T-helper 2 cell treated with Interferon-gamma antibody and Interleukin-4, amounts not matched to agents 5 μg/mL and 100 μg/mL, for 36 hours (primary cell): ENCODE measurements around the gene EOLA2.
"Not testable (repeated sequence)": the region's sequence is repeated elsewhere in the genome, so short reads cannot be mapped to it uniquely, and the experiment has no call there.

Experiments used
- DNase-seq: peaks from one replicate; pipeline ENCODE4 v3.0.0; 2021; ENCODE audit warnings: low spot score
- H3K27ac Mint-ChIP-seq: one replicate; pipeline ENCODE4 v1.8.0; 2021; ENCODE audit warnings: mild to moderate bottlenecking, mixed read lengths
- H3K27me3 Mint-ChIP-seq: one replicate; pipeline ENCODE4 v1.8.0; 2021; ENCODE audit warnings: low read depth, mixed read lengths
- H3K36me3 Mint-ChIP-seq: one replicate; pipeline ENCODE4 v1.8.0; 2021; ENCODE audit warnings: low read depth, mixed read lengths
- H3K4me1 Mint-ChIP-seq: one replicate; pipeline ENCODE4 v1.8.0; 2021; ENCODE audit warnings: low read depth, mixed read lengths
- H3K4me3 Mint-ChIP-seq: one replicate; pipeline ENCODE4 v1.8.0; 2022; ENCODE audit warnings: mild to moderate bottlenecking, moderate library complexity, mixed read lengths
- H3K9me3 Mint-ChIP-seq: one replicate; pipeline ENCODE4 v1.8.0; 2021; ENCODE audit warnings: mixed read lengths

The EOLA2 gene

DNA sequence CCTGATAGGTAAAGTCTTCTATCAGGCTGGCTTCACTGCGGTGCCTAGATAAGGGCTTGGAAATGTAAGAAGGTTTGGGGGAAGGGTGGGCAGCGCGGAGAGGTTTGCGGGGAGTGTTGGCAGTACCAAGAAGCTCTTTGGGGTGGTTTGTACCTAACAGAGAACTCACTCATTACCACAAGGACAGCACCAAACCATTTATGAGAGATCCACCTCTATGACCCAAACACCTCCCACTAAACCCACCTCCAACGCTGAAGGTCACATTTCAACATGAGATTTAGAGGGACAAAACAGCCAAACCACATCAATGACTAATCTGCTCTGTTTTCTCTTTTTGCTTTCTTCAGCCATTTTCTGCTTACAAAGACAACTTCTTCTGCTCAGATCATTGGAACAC is 13.9 kb downstream of the EOLA2 start:
- not testable (repeated sequence) for H3K9me3 Mint-ChIP-seq, H3K27ac Mint-ChIP-seq, H3K4me3 Mint-ChIP-seq, H3K27me3 Mint-ChIP-seq, H3K4me1 Mint-ChIP-seq, DNase-seq, H3K36me3 Mint-ChIP-seq

DNA sequence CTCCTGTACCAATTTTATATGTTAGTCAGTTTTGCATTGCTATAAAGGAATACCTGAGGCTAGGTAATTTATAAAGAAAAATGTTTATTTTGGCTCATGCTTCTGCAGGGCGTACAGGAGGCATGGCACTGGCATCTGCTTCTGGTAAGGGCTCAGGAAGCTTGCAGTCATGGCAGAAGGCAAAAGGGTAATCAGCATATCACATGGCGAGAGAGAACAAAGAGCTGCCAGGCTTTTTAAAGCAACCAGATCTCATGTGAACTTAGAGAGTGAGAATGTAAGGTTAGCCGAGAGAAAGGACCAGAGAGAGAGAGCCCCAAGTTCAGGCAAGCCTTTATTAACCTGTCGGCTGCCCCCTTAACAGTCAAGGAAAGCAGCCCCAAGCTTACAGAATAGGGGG is 14.5 kb downstream of the EOLA2 start:
- H3K27me3 Mint-ChIP-seq, DNase-seq, H3K36me3 Mint-ChIP-seq, H3K4me1 Mint-ChIP-seq, H3K4me3 Mint-ChIP-seq, H3K27ac Mint-ChIP-seq, H3K9me3 Mint-ChIP-seq: not testable (repeated sequence)

DNA sequence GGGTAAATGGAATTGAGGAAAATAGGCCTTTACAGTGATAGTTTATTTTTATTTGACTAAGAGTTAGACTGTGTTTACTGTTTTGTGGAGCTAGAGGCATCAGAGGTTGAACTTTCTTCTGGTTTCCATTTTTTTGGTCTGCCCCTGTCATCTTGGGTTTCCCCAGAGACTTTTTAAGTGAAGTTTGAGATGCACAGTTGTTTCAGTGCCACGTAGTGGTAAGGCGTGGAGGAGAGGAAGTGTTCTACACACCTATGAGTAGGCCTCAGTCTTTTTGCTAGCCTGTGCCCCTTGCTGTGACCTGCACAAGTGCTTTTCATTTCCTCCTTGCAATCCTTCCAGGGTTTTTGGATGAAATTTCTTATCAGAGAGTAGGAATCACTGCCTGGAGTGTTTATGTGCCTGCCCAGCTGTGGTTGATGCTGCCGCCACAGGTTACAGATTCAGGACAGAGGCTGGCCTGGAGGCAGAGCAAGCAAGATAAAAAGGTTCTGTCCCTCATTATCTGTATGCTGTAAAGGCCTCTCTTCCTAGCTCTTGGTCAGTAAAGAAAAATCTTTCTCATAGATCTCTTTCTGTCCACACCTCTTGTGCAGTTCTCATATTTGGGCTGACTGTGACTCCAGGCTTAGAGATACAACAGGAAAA is 21.4 kb downstream of the EOLA2 start:
- H3K9me3 Mint-ChIP-seq = peaks cover 8% of the 10 kb centered on the region
- H3K4me3 Mint-ChIP-seq = no peak overlapping the region
- peaks cover 5% of the 10 kb centered on the region for H3K36me3 Mint-ChIP-seq
- H3K4me1 Mint-ChIP-seq = peaks cover 8% of the 10 kb centered on the region
- H3K27me3 Mint-ChIP-seq = no peaks in the 10 kb centered on the region
- H3K27ac Mint-ChIP-seq = peak overlapping the region; percentile 74
- DNase-seq = peak; percentile 28

DNA sequence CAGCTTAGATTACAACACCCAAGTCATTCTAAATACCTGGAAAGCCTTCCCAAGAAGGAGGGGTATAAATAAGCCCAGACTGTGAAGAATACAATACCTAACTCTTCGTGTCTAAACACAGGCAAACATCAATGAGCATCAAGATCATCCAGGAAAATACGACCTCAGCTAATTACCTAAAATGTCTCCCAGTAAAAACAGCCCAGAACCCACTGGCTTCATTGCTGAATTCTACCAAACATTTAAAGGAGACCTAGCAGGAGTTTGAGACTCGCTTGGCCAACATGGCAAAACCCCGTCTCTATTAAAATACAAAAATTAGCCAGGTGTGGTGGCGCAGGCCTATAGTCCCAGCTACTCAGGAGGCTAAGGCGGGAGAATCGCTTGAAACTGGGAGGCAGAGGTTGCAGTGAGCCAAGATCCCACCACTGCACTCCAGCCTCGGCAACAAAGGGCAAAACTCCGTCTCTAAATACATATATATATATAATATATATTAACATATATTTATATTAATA is 28.1 kb downstream of the EOLA2 start:
- DNase-seq = no peak
- Mint-ChIP-seq H3K9me3 (peaks cover 8% of the 10 kb centered on the region), H3K27me3 (no peaks in the 10 kb centered on the region), H3K36me3 (peaks cover 5% of the 10 kb centered on the region), H3K4me3 (no peak overlapping the region), H3K27ac (no peak overlapping the region), H3K4me1 (peaks cover 7% of the 10 kb centered on the region)

DNA sequence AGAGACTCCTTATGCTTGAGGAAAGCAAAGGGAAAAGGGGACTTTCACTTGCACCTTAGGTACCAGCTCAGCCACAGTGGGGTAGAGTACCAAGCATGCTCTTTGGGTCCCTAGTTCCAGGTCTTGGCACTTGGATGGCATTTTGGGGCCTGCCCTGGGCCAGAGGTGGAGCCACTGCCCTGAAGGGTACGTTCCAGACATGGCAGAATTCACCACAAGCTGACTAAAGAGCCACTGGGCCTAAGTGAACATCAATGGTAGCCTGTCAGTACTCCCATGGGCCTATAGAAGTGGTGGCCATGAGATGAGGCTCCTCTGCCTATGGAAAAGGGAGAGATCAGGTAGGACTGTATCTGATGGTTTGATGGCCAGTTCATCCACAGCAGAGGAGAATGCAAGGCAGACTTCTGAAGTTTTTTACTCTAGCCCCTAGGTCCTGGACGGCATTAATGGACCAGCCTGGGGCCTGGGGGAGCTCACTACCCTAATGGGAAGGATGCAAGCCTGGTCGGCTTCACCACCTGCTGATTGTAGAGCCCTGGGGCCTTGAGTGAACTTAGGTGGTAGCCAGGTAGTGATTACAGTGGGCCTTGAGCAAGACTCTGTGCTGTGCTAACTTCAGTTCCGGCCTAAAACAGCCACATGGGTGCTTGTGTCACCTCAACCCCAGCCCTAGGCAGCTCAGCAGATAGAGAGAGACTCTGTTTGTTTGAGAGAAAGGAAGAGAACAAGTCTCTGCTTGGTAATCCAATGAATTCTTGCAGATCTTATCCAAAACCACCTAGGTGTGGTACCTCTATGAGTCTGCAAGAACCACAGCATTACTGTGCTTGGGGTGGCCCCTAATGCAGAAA is 28.7 kb downstream of the EOLA2 start:
- no peak overlapping the region for H3K27ac Mint-ChIP-seq
- peaks cover 5% of the 10 kb centered on the region for H3K36me3 Mint-ChIP-seq
- H3K27me3 Mint-ChIP-seq = no peaks in the 10 kb centered on the region
- H3K9me3 Mint-ChIP-seq = peaks cover 8% of the 10 kb centered on the region
- peaks cover 11% of the 10 kb centered on the region for H3K4me1 Mint-ChIP-seq
- DNase-seq = peak; percentile 9
- H3K4me3 Mint-ChIP-seq = no peak overlapping the region

DNA sequence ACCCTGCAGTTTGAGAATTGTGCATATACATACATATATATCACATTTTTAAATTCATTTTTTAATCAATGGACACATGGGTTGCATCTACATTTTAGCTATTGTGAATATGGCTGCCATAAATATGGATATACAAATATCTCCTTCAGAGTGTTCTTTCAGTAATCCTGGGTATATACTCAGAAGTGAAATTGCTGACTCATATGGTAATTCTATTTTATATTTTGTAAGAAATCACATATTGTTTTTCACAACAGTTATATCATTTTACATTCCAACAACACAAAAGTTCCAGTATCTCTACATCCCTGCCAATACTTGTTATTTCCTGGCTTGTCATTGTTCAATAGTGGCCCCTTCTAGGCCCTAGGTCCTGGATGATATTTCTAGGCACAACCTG is 29.6 kb downstream of the EOLA2 start:
- no peak overlapping the region for H3K27ac Mint-ChIP-seq
- no peak for DNase-seq
- H3K4me3 Mint-ChIP-seq = no peak overlapping the region
- no peaks in the 10 kb centered on the region for H3K36me3 Mint-ChIP-seq
- H3K27me3 Mint-ChIP-seq = no peaks in the 10 kb centered on the region
- H3K9me3 Mint-ChIP-seq = peaks cover 4% of the 10 kb centered on the region
- H3K4me1 Mint-ChIP-seq = peaks cover 17% of the 10 kb centered on the region

DNA sequence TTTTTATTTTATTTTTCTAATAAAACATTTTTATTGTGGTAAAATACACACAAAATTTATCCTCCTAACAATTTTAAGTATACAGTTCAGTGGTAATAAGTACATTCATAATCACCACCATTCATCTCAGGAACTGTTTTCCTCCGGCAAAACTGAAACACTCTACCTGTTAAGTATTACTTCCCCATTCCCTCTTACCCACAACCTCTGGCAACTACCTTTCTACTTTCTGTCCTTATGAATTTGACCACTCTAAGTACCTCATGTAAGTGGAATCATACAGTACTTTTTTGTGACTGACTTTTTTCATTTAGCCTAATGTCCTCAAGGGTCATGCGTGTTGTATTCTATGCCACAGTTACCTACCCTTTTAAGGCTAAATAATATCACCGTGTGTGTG is 30.0 kb downstream of the EOLA2 start:
- Mint-ChIP-seq H3K4me3 (no peak overlapping the region), H3K27me3 (no peaks in the 10 kb centered on the region), H3K27ac (no peak overlapping the region), H3K36me3 (no peaks in the 10 kb centered on the region), H3K9me3 (peaks cover under 1% of the 10 kb centered on the region), H3K4me1 (peaks cover 17% of the 10 kb centered on the region)
- DNase-seq = no peak

DNA sequence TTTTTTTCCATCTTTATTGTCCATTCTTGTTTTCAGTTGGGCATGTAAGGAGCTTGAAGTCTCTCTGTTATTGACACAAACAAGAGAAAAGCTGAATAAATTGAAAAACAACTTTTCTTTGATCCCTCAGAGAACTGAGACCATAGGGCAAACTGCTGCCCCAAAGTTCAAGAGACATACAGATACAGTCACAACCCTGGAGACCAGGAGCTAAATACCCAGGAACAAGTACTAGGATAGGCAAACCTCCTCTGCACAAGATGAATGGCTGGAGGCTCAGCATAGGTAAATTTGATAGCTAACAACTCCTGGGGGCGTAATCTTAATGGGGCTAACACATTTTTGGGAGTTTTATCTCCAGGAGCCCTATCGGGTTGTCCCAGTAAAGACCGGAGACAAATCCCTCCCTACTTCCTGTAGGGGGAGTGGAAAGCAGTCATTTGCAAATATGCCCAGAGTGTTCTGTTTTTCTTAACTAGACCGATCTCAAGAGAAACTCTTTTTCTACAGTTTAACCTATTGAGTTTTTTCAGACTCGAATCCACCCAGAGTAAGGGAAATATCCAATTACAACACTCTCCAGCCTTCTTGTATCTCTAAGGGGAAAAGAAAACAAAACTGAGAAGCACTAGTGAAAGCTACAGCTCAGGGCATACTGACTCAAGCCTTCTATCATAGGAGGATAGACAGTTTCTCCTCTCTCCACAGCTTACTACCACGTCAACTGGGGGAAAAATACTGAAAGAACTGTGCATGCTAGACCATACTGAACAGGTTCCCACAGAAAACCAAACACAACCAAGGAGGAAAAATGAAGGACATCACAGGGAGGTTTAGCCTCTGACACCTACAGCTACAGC is 34.2 kb downstream of the EOLA2 start:
- peak overlapping the region; percentile 38 for H3K4me3 Mint-ChIP-seq

DNA sequence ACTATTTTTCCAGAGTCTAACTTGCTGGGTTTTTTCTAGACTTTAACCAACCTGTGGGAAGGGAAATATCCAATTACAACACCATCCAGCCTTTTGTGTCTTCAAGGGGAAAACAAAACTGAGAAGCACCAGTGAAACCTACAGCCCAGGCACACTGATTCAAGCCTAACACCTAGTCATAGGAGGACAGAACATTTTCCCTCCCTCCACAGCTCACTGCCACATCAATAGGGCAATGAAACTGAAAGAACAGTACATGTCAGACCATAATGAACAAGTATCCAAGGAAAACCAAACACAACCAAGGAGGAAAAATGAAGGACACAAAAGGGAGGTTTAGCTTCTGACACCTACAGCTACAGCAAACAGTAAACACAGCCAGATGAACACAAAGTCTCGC is 39.7 kb downstream of the EOLA2 start:
- Mint-ChIP-seq H3K27ac (no peak overlapping the region), H3K4me1 (peaks cover 5% of the 10 kb centered on the region), H3K36me3 (no peaks in the 10 kb centered on the region), H3K4me3 (no peak overlapping the region), H3K9me3 (no peaks in the 10 kb centered on the region), H3K27me3 (peaks cover 4% of the 10 kb centered on the region)
- DNase-seq = peak; percentile 10

More for the DNA sequence above, 34.2 kb downstream of the EOLA2 start:
- no peak for DNase-seq
- H3K9me3 Mint-ChIP-seq = no peaks in the 10 kb centered on the region
- peaks cover 14% of the 10 kb centered on the region for H3K4me1 Mint-ChIP-seq
- H3K27ac Mint-ChIP-seq = peak overlapping the region; percentile 33
- no peaks in the 10 kb centered on the region for H3K36me3 Mint-ChIP-seq
- no peaks in the 10 kb centered on the region for H3K27me3 Mint-ChIP-seq

DNA sequence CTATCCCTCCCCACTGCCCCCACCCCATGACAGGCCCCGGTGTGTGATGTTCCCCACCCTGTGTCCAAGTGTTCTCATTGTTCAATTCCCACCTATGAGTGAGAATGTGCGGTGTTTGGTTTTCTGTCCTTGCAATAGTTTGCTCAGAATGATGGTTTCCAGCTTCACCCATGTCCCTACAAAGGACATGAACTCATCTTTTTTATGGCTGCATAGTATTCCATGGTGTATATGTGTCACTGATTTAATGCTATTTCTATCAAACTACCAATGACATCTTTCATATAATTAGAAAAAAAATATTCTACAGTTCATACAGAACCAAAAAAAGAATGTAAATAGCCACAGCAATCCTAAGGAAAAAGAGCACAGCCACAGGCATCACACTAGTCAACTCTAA is 47.5 kb downstream of the EOLA2 start:
- H3K9me3 Mint-ChIP-seq, H3K27ac Mint-ChIP-seq, H3K36me3 Mint-ChIP-seq, DNase-seq, H3K27me3 Mint-ChIP-seq, H3K4me1 Mint-ChIP-seq, H3K4me3 Mint-ChIP-seq: not testable (repeated sequence)
